GM12878 (cell line): ENCODE data around the gene YRDC. TPM values are rescaled to one million over a fixed set of nuclear protein-coding genes. Genes with fewer than 3 reads are reported as not detected.

Source experiments
- BRCA1 ChIP-seq: IDR thresholded peaks from 2 replicates; pipeline ENCODE4 v1.6.1; 2011; ENCODE audit warnings: low read depth, low read length, improper control_type of control experiment
- CBFB ChIP-seq: IDR thresholded peaks from 2 replicates; pipeline ENCODE4 v1.6.1; 2016; ENCODE audit warnings: antibody characterized with exemption, low read depth
- CEBPB ChIP-seq, 2 experiments: fragments of 150-350 bp in 1 of 2; IDR thresholded peaks; 2 replicates each; pipeline ENCODE4 v1.6.1; 2012 to 2014; ENCODE audit warnings: low read depth in 2 of 2, low read length in 2 of 2, borderline replicate concordance in 1 of 2, inconsistent platforms in 1 of 2
- CHD1 ChIP-seq: IDR thresholded peaks from 2 replicates; pipeline ENCODE4 v1.6.1; 2012; ENCODE audit warnings: low read depth, low read length, improper control_type of control experiment
- DPF2 ChIP-seq: fragments of 450-650 bp; IDR thresholded peaks from 2 replicates; pipeline ENCODE4 v1.6.1; 2017; ENCODE audit warnings: mild to moderate bottlenecking
- HDGF ChIP-seq: fragments of 450-650 bp; IDR thresholded peaks from 2 replicates; pipeline ENCODE4 v1.6.1; 2016; ENCODE audit warnings: antibody characterized with exemption
- KDM1A ChIP-seq: fragments of 200-600 bp; sonication (generic); IDR thresholded peaks from 2 replicates; pipeline ENCODE4 v1.6.1; 2016; ENCODE audit warnings: borderline replicate concordance
- KLF5 ChIP-seq: fragments of 450-650 bp; IDR thresholded peaks from 2 replicates; pipeline ENCODE4 v1.6.1; 2014; ENCODE audit warnings: mild to moderate bottlenecking; ENCODE audit not compliant: partially characterized antibody
- NFYA ChIP-seq: IDR thresholded peaks from 2 replicates; pipeline ENCODE4 v1.6.1; 2011; ENCODE audit warnings: low read depth, mild to moderate bottlenecking, low read length, improper control_type of control experiment, borderline replicate concordance
- POLR2A ChIP-seq: IDR thresholded peaks from 2 replicates; pipeline ENCODE4 v1.6.1; 2011; ENCODE audit warnings: low read depth, mild to moderate bottlenecking, low read length
- POU2F2 ChIP-seq: IDR thresholded peaks from 3 replicates; pipeline ENCODE4 v1.6.1; 2011; ENCODE audit warnings: low read depth, mild to moderate bottlenecking, low read length, borderline replicate concordance
- RELA ChIP-seq: fragments of 450-650 bp; IDR thresholded peaks from 2 replicates; pipeline ENCODE4 v1.8.0; 2014; ENCODE audit warnings: borderline replicate concordance; ENCODE audit not compliant: partially characterized antibody
- SIN3A ChIP-seq: IDR thresholded peaks from 2 replicates; pipeline ENCODE4 v1.6.1; 2012; ENCODE audit warnings: low read depth, low read length, improper control_type of control experiment
- SMARCA5 ChIP-seq: fragments of 450-650 bp; IDR thresholded peaks from 2 replicates; pipeline ENCODE4 v1.6.1; 2017; ENCODE audit warnings: mild to moderate bottlenecking
- SPI1 ChIP-seq: IDR thresholded peaks from 2 replicates; pipeline ENCODE4 v1.6.1; 2011; ENCODE audit warnings: low read depth, mild to moderate bottlenecking, low read length, moderate library complexity, borderline replicate concordance; ENCODE audit not compliant: insufficient read depth
- SUZ12 ChIP-seq: fragments of 200-600 bp; sonication (generic); IDR thresholded peaks from one replicate; pipeline ENCODE4 v1.6.1; 2018; ENCODE audit warnings: antibody characterized with exemption, mild to moderate bottlenecking; ENCODE audit not compliant: unreplicated experiment
- ZBED1 ChIP-seq: IDR thresholded peaks from 2 replicates; pipeline ENCODE4 v1.6.1; 2016; ENCODE audit warnings: borderline replicate concordance
- ZNF217 ChIP-seq: fragments of 450-650 bp; IDR thresholded peaks from 2 replicates; pipeline ENCODE4 v1.6.1; 2017; ENCODE audit warnings: antibody characterized with exemption, mild to moderate bottlenecking
- ZNF274 ChIP-seq: IDR thresholded peaks from one replicate; pipeline ENCODE4 v1.8.0; 2011; ENCODE audit not compliant: insufficient read length, insufficient read depth
- ZNF622 ChIP-seq: fragments of 450-650 bp; IDR thresholded peaks from 2 replicates; pipeline ENCODE4 v1.6.1; 2017; ENCODE audit warnings: mild to moderate bottlenecking, inconsistent platforms
- polyA plus RNA-seq, 11 experiments: library from polyadenylated mRNA; depleted of rRNA in 4 of 11; unstranded in 6 of 11; stranded (reverse) in 5 of 11; fragments of >200 nt; fragmentation: Nextera tagmentation in 4 of 11; fragmentation: Illumina TruSeq in 1 of 11; extraction: Ambion mirVana in 4 of 11; extraction: Trizol in 1 of 11; gene quantifications; 1 replicate in 1 of 11; 2 replicates in 10 of 11; pipeline versions ENCODE4 v1.2.1 to v1.2.3, GENCODE V29; 2011 to 2016; ENCODE audit warnings: inconsistent platforms in 2 of 11, missing spikeins in 2 of 11, low read depth in 1 of 11
- total RNA-seq, 4 experiments: library from RNA; depleted of rRNA in 3 of 4; stranded (reverse); fragments of >200 nt in 3 of 4; fragmentation: Illumina TruSeq in 1 of 4; extraction: Trizol in 1 of 4; gene quantifications; 2 replicates each; pipeline versions ENCODE4 v1.2.1 to v1.2.3, GENCODE V29; 2013 to 2021
- TF ChIP-seq, protein P1 (sequence below): fragments of 450-650 bp; IDR thresholded peaks from 2 replicates; pipeline ENCODE4 v1.6.1; 2017; ENCODE audit warnings: mild to moderate bottlenecking, low read depth, inconsistent platforms; ENCODE audit not compliant: poor library complexity, severe bottlenecking
- TF ChIP-seq, protein P2 (sequence below): fragments of 450-650 bp; IDR thresholded peaks from 2 replicates; pipeline ENCODE4 v1.6.1; 2017; ENCODE audit warnings: low read depth, mild to moderate bottlenecking, moderate library complexity

Gene YRDC
- total and polyA plus RNA-seq, 10 of the 15 experiments (the other 5 are each of a cell fraction or from before 2014, with no cell fraction given), result 2.9 to 36.2 (median 19.3) TPM

- TF ChIP-seq, protein P1, sequence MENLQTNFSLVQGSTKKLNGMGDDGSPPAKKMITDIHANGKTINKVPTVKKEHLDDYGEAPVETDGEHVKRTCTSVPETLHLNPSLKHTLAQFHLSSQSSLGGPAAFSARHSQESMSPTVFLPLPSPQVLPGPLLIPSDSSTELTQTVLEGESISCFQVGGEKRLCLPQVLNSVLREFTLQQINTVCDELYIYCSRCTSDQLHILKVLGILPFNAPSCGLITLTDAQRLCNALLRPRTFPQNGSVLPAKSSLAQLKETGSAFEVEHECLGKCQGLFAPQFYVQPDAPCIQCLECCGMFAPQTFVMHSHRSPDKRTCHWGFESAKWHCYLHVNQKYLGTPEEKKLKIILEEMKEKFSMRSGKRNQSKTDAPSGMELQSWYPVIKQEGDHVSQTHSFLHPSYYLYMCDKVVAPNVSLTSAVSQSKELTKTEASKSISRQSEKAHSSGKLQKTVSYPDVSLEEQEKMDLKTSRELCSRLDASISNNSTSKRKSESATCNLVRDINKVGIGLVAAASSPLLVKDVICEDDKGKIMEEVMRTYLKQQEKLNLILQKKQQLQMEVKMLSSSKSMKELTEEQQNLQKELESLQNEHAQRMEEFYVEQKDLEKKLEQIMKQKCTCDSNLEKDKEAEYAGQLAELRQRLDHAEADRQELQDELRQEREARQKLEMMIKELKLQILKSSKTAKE, result no peak
- no peak for TF ChIP-seq ZNF622
- TF ChIP-seq DPF2, result peak; percentile 73
- no peak for TF ChIP-seq SIN3A
- TF ChIP-seq POU2F2, result no peak
- peak; percentile 78; the same call in 1 of the 2 replicates for TF ChIP-seq ZNF217
- no peak for TF ChIP-seq SUZ12
- TF ChIP-seq CEBPB (IDR thresholded peaks at IDR 0.05; ENCODE audit: borderline replicate concordance in 1 of 2, low read depth in 2 of 2, low read length in 2 of 2), result no peak
- TF ChIP-seq POLR2A, result peak; percentile 69
- TF ChIP-seq ZNF274, result no peak
- TF ChIP-seq SPI1, result 0 out of 2 replicates have a peak, but pooled peaks have one; percentile 3
- 0 out of 2 replicates have a peak, but pooled peaks have one; percentile 67 for TF ChIP-seq SMARCA5
- TF ChIP-seq CHD1, result no peak
- peak; percentile 75 for TF ChIP-seq KLF5
- TF ChIP-seq, protein P2, sequence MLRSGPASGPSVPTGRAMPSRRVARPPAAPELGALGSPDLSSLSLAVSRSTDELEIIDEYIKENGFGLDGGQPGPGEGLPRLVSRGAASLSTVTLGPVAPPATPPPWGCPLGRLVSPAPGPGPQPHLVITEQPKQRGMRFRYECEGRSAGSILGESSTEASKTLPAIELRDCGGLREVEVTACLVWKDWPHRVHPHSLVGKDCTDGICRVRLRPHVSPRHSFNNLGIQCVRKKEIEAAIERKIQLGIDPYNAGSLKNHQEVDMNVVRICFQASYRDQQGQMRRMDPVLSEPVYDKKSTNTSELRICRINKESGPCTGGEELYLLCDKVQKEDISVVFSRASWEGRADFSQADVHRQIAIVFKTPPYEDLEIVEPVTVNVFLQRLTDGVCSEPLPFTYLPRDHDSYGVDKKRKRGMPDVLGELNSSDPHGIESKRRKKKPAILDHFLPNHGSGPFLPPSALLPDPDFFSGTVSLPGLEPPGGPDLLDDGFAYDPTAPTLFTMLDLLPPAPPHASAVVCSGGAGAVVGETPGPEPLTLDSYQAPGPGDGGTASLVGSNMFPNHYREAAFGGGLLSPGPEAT, result no peak
- TF ChIP-seq NFYA, result no peak
- TF ChIP-seq RELA, result peak; percentile 15
- TF ChIP-seq HDGF, result no peak
- no peak for TF ChIP-seq ZBED1
- no peak for TF ChIP-seq CBFB
- no peak for TF ChIP-seq BRCA1
- TF ChIP-seq KDM1A, result no peak
Measured at GRCh38 chr1:37793773-37794371, 14.1 kb downstream of the YRDC start, which contains the start of gene MANEAL (continued).
